LNCAP (cell line): ENCODE data around the gene FCSK.

ENCODE experiments used
- TF ChIP-seq, protein P1 (sequence below): fragments of 450-650 bp; IDR thresholded peaks from 2 replicates; pipeline ENCODE4 v1.5.1; 2017; ENCODE audit warnings: mild to moderate bottlenecking

Gene FCSK

DNA sequence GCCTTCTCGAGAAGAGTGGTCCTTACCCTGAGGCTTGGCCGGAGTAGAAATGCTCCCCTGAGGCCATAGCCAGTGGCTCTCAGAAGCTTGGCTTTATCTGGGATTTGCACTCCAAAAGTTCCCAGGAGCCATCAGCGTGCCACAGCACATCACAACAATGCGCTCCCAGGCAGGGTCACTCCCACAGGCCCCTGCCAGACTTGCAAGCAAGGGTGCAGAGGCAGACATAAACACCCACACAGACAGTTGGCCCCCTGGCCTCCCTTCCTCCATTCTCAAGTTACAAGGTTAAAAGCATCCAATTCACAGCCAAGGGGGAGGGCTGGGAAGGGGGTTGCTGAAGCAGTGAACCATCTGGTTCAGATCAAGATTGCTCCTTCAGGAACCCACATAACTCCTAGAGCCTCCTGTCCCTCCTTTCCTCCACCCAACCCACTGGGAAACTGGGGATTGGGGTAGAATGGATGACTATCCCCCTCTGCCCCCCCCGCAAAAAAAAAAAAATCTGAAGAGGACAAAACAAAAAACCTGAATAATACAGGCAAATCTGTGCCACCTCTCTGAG lies 17.3 kb upstream of the FCSK start:
- TF ChIP-seq, protein P1, sequence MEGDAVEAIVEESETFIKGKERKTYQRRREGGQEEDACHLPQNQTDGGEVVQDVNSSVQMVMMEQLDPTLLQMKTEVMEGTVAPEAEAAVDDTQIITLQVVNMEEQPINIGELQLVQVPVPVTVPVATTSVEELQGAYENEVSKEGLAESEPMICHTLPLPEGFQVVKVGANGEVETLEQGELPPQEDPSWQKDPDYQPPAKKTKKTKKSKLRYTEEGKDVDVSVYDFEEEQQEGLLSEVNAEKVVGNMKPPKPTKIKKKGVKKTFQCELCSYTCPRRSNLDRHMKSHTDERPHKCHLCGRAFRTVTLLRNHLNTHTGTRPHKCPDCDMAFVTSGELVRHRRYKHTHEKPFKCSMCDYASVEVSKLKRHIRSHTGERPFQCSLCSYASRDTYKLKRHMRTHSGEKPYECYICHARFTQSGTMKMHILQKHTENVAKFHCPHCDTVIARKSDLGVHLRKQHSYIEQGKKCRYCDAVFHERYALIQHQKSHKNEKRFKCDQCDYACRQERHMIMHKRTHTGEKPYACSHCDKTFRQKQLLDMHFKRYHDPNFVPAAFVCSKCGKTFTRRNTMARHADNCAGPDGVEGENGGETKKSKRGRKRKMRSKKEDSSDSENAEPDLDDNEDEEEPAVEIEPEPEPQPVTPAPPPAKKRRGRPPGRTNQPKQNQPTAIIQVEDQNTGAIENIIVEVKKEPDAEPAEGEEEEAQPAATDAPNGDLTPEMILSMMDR = no peak

DNA sequence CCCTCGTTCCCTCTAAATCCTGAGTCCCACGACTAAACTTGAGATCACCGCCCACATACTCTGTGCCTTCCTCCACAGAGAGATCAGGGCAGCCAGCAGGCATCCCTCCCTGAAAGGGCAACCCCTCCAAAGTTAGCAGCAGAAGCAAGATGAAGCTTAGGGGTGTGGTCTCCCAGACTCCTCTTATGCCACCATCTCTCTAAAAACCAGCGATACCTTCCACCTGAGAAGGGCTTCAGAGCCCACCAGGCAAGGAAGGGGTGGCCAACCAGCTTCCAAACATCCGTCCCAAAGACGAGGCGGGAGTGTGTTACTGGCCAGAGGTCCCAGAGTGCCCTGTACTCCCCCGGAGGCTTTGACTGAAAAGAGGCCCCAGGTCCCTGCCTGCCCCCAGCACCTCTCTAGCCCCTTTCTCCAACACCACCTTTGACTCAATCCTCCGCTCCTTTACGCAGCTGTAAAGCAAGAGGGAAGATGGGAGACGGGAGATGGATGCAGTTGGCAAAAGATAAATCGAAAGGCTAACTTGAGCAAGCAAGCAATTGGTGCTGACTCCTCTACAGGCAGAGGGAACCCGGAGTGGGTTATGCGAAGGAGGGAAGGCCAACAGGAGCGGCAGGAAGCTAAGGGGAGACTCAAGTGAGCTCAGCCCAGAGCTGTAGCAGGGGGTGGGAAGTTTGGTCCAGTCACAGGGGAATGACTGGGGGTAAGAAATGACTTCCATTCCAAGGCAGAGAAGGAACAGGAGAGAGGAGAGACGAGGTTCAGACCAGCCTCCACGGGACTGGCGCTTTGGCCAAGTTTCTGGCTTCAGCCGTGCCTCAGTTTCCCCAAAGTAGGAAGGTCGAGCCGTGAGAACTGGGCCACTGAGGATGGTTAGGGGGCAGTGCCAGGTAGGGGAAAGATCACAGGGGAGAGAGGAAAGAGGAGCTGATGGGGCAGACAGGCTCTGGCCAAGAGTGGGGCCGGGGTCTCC lies 16.5 kb upstream of the FCSK start:
- TF ChIP-seq, protein P1 = no peak

DNA sequence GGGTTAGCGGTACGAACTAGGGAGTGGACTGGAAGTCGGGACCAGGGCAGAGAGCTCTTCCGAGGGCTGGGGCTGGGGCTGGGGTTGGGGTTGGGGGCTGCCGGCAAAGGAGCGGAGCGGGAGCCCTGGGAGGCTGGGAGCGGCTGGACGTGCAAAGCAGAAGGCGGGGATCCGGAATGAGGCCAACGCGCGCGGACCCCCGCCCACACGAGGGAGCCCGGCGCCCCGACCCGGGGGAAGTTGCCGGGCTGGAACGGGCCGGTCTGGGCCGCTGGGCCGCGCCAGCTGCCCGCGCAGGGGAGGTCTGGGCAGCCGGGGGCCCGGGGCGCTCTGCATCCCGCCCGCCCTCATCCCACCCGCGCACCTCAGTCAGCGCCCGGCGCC lies 15.8 kb upstream of the FCSK start:
- TF ChIP-seq, protein P1 = no peak

DNA sequence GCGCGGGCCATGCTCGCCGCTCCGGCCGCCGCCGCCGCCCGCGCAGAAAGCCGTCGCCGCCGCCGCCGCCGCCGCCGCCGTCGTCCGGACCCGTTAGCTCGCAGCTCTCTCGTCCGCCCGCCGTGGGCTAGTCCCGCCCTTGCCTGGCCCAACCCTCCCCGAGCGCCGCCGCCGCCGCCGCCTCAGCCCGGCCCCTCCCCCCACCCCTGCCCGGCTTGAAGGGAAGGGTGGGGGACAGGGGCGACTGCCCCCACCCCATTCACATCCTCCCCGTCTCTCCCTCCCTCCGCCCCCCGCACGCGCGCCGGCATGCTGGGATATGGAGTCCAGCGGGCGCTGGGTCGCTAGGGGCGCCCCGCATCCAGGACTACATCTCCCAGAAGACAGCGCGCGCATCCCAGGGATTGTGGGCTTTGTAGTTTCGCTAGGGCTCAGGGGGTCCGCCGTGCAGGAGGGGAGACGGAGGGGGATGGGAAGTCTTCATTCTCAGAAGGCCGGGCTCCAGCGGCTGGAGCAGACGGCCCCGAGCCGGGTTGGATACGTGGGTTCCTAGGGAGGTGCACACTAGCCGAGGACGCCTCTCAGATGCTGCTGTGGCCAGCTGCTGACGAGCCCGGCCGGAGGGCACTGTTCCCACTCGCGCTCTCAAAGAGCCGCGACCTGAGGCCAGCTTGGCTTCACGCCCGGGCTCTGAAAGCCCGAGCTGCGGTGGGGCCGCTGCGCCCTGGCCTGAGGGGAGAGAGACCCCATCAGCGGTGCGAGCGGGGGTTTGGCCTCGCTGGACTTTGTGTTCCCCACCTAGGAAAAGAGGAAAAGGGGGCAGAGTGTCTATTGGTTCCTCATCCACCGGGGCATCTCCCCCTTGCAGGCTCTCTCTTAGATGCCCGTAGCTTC lies 15.2 kb upstream of the FCSK start, which contains the start of gene ST3GAL2:
Gene ST3GAL2 (minus strand): TSS at position 132 of the 894 bp plus-strand sequence. CDS start 40,570 bp downstream, outside the sequence.
- TF ChIP-seq, protein P1 = no peak

DNA sequence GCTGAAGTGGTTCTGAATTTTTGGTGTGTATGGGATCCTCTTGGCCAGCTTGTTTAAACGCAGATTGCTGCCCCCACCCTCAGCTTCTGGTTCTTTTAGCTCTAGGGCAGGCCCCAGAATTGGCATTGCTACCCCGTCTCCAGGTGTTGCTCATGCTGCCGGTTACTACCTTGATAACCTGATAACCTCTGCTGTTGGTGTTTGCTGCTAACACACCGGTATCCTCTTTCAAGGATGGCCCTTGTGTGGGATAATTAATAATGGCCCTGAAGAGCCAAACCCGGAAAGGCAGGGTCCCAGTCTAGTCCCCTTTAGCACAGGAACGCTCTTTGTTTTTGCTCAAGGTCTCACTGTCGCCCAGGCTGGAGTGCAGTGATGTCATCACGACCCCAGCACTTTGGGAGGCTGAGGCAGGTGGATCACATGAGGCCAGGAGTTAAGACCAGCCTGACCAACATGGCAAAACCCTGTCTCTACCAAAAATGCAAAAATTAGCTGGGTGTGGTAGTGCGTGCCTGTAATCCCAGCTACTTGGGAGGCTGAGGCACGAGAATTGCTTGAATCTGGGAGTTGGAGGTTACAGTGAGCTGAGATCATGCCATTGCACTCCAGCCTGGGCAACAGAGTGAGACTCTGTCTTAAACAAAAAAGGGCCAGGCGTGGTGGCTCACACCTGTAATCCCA lies 14.2 kb upstream of the FCSK start:
- TF ChIP-seq, protein P1 = no peak

DNA sequence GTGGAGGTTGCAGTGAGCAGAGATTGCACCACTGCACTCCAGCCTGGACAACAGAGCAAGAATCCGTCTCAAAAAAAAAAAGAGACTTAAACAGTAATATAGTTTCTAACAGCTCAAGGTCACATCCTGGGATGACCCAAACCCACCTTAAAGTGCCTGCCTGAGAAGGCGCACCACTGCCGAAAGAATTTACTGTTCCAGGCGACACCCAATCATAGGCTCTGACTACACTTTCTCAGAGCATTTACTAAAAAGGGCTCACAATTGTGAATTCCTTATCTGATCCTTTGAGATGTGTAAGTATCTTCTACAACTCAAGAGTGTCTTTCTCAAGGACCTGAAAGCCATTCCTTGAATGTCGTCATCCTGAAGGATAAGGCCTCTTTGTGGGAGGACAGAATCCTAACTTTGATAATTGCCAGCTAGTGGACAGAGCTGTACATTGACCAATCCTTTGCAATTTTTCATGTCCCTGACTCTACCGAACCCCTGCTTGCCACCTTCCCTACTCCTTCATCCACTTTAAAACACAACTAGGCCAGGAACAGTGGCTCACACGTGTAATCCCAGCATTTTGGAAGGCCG lies 12.9 kb upstream of the FCSK start:
- TF ChIP-seq, protein P1 = no peak
